ENCODE measurements around the gene ICAM5. TPM values are rescaled to one million over a fixed set of nuclear protein-coding genes. Genes with fewer than 3 reads are reported as not detected.

ICAM5 gene
- total RNA-seq, 4 donors from 2014 or later, result 0.12 to 1.6 (median 1.3) TPM; not detected in 1

DNA sequence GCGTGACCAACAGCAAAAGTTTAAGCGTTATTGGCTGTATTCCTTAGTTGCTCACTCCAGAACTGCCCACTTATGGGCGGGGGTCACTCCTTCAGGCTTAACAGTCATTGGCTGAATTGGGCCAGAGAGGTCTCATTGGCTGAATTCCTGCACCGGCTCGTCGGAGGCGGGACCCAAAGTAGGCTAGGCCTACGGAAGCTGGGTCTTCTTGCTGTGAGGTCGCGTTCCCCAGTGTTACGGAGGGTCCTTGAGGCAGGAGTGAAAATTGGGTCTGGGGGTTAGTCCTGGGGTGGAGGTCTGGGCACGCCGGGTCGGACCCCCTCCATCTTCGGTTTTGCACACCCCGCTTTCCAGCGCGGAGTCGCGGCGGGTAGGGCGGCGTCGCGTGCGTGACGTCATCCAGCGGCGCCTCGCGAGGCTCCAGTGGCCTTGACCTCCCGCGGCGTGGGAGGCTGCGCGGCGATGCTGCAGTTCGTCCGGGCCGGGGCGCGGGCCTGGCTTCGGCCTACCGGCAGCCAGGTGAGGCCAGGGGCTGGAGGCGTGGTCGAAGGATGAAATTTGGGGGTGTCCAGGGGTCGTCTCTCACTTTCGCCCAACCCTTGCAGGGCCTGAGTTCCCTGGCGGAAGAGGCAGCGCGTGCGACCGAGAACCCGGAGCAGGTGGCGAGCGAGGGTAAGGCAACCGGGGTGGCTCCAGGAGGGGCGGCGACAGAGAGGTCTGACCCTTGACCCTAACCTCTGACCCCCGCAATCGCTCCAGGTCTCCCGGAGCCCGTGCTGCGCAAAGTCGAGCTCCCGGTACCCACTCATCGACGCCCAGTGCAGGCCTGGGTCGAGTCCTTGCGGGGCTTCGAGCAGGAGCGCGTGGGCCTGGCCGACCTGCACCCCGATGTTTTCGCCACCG is 37.7 kb upstream of the ICAM5 start, which contains the start of gene MRPL4:
TSS of gene MRPL4 (plus strand) at position 423 of the 903 bp plus-strand sequence. CDS start at position 463, 40 bp downstream.
- TF ChIP-seq, protein P1, sequence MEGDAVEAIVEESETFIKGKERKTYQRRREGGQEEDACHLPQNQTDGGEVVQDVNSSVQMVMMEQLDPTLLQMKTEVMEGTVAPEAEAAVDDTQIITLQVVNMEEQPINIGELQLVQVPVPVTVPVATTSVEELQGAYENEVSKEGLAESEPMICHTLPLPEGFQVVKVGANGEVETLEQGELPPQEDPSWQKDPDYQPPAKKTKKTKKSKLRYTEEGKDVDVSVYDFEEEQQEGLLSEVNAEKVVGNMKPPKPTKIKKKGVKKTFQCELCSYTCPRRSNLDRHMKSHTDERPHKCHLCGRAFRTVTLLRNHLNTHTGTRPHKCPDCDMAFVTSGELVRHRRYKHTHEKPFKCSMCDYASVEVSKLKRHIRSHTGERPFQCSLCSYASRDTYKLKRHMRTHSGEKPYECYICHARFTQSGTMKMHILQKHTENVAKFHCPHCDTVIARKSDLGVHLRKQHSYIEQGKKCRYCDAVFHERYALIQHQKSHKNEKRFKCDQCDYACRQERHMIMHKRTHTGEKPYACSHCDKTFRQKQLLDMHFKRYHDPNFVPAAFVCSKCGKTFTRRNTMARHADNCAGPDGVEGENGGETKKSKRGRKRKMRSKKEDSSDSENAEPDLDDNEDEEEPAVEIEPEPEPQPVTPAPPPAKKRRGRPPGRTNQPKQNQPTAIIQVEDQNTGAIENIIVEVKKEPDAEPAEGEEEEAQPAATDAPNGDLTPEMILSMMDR (IDR thresholded peaks at IDR 0.05), result peak in 3 of 6 experiments; percentile 18 to 30 (median 30)
- peak in 3 of 4 donors; percentile 34 to 60 (median 50) for TF ChIP-seq POLR2A (IDR thresholded peaks at IDR 0.05)
- peak within 1 kb of the TSS; percentile 83 to 93 (median 92) for H3K27ac ChIP-seq
- intact Hi-C loops (cut with DNase I), result loop anchor here (5.0 to 10.0 kb wide), 2 partner anchors 137 to 320 kb away; partner anchors contain the start of genes EIF3G and P2RY11
- H3K27me3 ChIP-seq, result no peaks in the 10 kb centered on the region
- no peaks in the 10 kb centered on the region for H3K9me3 ChIP-seq
- DNase-seq, result peak; percentile 86
- peak within 1 kb of the TSS; percentile 54 to 83 (median 80) for H3K4me3 ChIP-seq
- WGBS, 2 donors, result 0 to 2% methylated on average over 7 to 11 of the region's 77 CpGs
- peaks cover 0 to 39% (median 7%) of the 10 kb centered on the region in 3 donors for H3K4me1 ChIP-seq
- H3K36me3 ChIP-seq, result peaks cover 0 to 37% (median 26%) of the 10 kb centered on the region in 3 donors

DNA sequence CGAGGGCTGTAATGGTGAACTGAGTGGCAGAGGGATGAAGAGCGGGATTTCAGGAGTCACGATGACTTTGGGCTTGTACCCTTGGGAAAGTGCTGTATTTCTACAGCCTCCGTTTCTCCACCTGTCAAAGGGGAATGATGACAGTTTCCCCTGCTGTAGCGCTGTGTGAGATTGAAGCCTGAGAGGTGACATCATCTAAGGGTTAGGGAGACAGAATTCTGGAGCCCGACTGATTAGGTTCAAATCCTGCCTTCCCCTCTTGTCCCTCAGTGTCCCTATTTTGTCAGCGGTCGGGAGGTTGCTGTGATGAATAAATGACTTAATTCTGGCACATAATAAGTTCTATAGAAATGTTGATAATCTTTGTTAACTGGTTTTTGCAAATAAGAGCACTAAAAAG is 37.0 kb upstream of the ICAM5 start:
- Histone ChIP-seq H3K36me3 (peaks cover 2 to 44% (median 28%) of the 10 kb centered on the region in 3 donors), H3K27me3 (no peaks in the 10 kb centered on the region), H3K9me3 (no peaks in the 10 kb centered on the region), H3K27ac (peak overlapping the region in 3 of 4 donors; percentile 83 to 93 (median 93)), H3K4me3 (peak overlapping the region; percentile 54 to 83 (median 80)), H3K4me1 (peaks cover 0 to 39% (median 7%) of the 10 kb centered on the region in 3 donors)
- intact Hi-C loops (cut with DNase I), result loop anchor here (5.0 to 10.0 kb wide), 2 partner anchors 138 to 320 kb away; partner anchors contain the start of genes EIF3G and P2RY11
- TF ChIP-seq, protein P1 (IDR thresholded peaks at IDR 0.05), result no peak
- TF ChIP-seq POLR2A (IDR thresholded peaks at IDR 0.05), result no peak
- DNase-seq, result no peak
- 31 to 41% methylated on average over 4 to 5 of the region's 8 CpGs for WGBS, 2 donors

DNA sequence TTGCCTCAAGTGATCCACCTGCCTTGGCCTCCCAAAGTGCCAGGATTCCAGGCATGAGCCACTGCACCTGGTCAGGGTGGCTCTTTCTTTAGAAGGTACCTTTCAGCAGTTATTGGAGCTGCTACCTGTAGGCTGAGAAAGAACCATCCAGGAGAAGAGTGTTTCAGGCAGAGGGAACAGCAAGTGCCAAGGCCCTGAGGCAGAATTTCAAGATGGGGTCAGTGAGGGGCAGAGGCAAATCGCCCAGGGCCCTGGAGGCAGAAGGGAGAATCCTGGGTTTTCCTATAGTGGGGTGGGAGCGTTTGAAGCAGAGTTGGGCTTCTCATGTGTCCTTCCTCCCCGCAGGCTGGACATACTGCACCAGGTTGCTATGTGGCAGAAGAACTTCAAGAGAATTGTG is 35.5 kb upstream of the ICAM5 start:
- DNase-seq, result no peak
- Histone ChIP-seq H3K27ac (no peak overlapping the region), H3K9me3 (no peaks in the 10 kb centered on the region), H3K4me3 (no peak overlapping the region), H3K27me3 (no peaks in the 10 kb centered on the region), H3K4me1 (peaks cover 0 to 46% (median 10%) of the 10 kb centered on the region in 3 donors), H3K36me3 (peaks cover 12 to 57% (median 38%) of the 10 kb centered on the region in 3 donors)
- WGBS, 2 donors, result 85 to 94% methylated on average over 2 to 3 of the region's 3 CpGs
- intact Hi-C loops (cut with DNase I), result loop anchor here (5.0 to 10.0 kb wide), 2 partner anchors 139 to 322 kb away; partner anchors contain the start of genes EIF3G and P2RY11
- no peak for TF ChIP-seq POLR2A (IDR thresholded peaks at IDR 0.05)
- TF ChIP-seq, protein P1 (IDR thresholded peaks at IDR 0.05), result no peak

GRCh38 chr19:10255358-10255757 is 34.4 kb upstream of the ICAM5 start:
- intact Hi-C loops (cut with DNase I), result loop anchor here (10.0 kb wide), 1 partner anchor 141 kb away; the partner anchor contains the start of genes EIF3G and P2RY11
- no peaks in the 10 kb centered on the region for H3K27me3 ChIP-seq
- DNase-seq, result no peak
- 81 to 85% methylated on average over 2 of the region's 2 CpGs for WGBS, 2 donors
- H3K4me1 ChIP-seq, result peaks cover 3 to 51% (median 19%) of the 10 kb centered on the region in 3 donors
- no peak for TF ChIP-seq POLR2A (IDR thresholded peaks at IDR 0.05)
- TF ChIP-seq, protein P1 (IDR thresholded peaks at IDR 0.05), result no peak
- H3K9me3 ChIP-seq, result no peaks in the 10 kb centered on the region
- no peak overlapping the region for H3K4me3 ChIP-seq
- H3K27ac ChIP-seq, result no peak overlapping the region
- peaks cover 12 to 62% (median 38%) of the 10 kb centered on the region in 3 donors for H3K36me3 ChIP-seq

Measured in esophagus squamous epithelium (tissue), 5 donors.